A549 (cell line): ENCODE measurements around the gene ZNF319.

Source experiments
- CTCF ChIP-seq: fragments of >200 bp; sonication (Bioruptor Twin); formaldehyde crosslinking; IDR thresholded peaks from 3 replicates; pipeline ENCODE4 v1.5.1; 2016
- JUN ChIP-seq, 2 experiments: fragments of >200 bp; sonication (Bioruptor Twin); formaldehyde crosslinking; IDR thresholded peaks; 2 replicates in 1 of 2; 3 replicates in 1 of 2; pipeline ENCODE4 v1.6.1; 2016 to 2017
- RFX5 ChIP-seq: fragments of 450-650 bp; IDR thresholded peaks from 2 replicates; pipeline ENCODE4 v1.7.1; 2014; ENCODE audit warnings: antibody characterized with exemption, mild to moderate bottlenecking, moderate library complexity
- SMC3 ChIP-seq: fragments of >200 bp; sonication (Bioruptor Twin); formaldehyde crosslinking; IDR thresholded peaks from 3 replicates; pipeline ENCODE4 v1.6.1; 2018; ENCODE audit warnings: inconsistent platforms
- USF2 ChIP-seq: fragments of 450-650 bp; IDR thresholded peaks from 2 replicates; pipeline ENCODE4 v1.6.1; 2014; ENCODE audit warnings: antibody characterized with exemption
- ZC3H11A ChIP-seq: fragments of 450-650 bp; IDR thresholded peaks from 2 replicates; pipeline ENCODE4 v1.6.1; 2014; ENCODE audit warnings: antibody characterized with exemption, mild to moderate bottlenecking

GRCh38 chr16:58045096-58045495 is 44.6 kb upstream of the ZNF319 start:
- TF ChIP-seq USF2 (no peak), RFX5 (no peak), ZC3H11A (no peak), CTCF (no peak), JUN (IDR thresholded peaks at IDR 0.05) (no peak), SMC3 (no peak)
